ENCODE data around the gene SPPL3. TPM values are rescaled to one million over a fixed set of nuclear protein-coding genes. Genes with fewer than 3 reads are reported as not detected.

Gene SPPL3
- total RNA-seq, 1 donor from 2014 or later, result 67.6 TPM

DNA sequence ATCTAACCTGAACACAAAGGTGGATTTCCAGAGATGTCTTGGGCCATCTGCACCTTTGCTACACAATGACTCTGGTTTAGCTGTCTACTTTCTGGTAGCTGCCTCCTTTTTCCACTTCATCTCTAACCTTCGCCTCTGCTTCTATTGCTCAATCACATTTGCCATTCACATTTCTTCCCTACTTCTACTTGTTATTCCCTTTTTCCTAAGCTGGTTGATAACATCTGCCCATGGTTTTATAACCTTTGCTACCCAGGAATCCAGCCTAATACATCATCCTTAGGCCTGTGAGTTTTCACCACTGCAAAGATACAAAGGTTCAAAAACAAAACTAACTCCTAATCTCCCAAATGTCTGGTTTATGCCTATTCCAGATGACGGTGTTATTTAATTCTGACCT, 13.2 kb downstream of the SPPL3 start:
- Mint-ChIP-seq H3K9me3 (no peaks in the 10 kb centered on the region), H3K36me3 (peaks cover 8% of the 10 kb centered on the region), H3K4me3 (no peak overlapping the region), H3K27ac (no peak overlapping the region), H3K4me1 (ENCODE audit: unreplicated experiment) (peaks cover 23% of the 10 kb centered on the region), H3K27me3 (no peaks in the 10 kb centered on the region)
- DNase-seq (ENCODE audit: extremely low spot score, unreplicated experiment), result no peak
- TF ChIP-seq, protein P1, sequence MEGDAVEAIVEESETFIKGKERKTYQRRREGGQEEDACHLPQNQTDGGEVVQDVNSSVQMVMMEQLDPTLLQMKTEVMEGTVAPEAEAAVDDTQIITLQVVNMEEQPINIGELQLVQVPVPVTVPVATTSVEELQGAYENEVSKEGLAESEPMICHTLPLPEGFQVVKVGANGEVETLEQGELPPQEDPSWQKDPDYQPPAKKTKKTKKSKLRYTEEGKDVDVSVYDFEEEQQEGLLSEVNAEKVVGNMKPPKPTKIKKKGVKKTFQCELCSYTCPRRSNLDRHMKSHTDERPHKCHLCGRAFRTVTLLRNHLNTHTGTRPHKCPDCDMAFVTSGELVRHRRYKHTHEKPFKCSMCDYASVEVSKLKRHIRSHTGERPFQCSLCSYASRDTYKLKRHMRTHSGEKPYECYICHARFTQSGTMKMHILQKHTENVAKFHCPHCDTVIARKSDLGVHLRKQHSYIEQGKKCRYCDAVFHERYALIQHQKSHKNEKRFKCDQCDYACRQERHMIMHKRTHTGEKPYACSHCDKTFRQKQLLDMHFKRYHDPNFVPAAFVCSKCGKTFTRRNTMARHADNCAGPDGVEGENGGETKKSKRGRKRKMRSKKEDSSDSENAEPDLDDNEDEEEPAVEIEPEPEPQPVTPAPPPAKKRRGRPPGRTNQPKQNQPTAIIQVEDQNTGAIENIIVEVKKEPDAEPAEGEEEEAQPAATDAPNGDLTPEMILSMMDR (conservative IDR thresholded peaks at IDR 0.05), result no peak

DNA sequence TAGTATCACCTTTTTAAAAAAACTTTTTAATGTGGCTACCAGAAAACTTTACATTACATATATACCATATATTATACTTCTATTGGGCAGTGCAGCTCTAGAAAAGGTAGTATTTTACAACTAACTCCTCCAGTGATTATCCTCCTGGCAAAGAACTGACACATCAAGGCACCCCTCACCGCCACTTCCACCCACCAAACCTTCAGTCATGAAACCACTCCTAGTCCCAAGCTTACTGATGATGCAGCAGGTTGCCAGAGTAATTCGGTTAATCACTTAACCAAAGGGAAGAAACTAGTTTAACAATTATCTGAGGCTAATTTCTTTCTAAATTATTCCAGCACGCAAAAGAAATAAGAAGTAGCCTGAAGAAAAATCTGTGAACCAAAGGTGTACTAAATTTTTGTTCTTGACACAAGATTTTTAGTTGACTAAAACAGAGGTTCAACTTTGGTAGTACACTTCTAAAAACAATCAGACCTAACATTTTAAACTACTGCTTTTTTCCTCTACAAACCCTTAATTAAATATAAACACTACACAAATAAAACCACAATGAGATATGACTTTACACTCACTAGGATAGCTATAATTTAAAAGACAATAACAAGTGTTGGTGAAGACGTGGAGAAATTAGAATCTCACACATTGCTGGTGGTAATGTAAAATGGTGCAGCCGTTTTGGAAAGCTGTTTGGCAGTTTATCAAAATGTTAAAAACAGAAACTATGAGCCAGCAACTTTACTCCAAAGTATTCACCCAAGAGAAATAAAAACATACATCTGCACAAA, 16.7 kb downstream of the SPPL3 start:
- DNase-seq (ENCODE audit: extremely low spot score, unreplicated experiment), result no peak
- Mint-ChIP-seq H3K4me1 (ENCODE audit: unreplicated experiment) (peaks cover 17% of the 10 kb centered on the region), H3K4me3 (no peak overlapping the region), H3K27ac (no peak overlapping the region), H3K9me3 (no peaks in the 10 kb centered on the region), H3K36me3 (no peaks in the 10 kb centered on the region), H3K27me3 (no peaks in the 10 kb centered on the region)
- TF ChIP-seq, protein P1 (conservative IDR thresholded peaks at IDR 0.05), result no peak

DNA sequence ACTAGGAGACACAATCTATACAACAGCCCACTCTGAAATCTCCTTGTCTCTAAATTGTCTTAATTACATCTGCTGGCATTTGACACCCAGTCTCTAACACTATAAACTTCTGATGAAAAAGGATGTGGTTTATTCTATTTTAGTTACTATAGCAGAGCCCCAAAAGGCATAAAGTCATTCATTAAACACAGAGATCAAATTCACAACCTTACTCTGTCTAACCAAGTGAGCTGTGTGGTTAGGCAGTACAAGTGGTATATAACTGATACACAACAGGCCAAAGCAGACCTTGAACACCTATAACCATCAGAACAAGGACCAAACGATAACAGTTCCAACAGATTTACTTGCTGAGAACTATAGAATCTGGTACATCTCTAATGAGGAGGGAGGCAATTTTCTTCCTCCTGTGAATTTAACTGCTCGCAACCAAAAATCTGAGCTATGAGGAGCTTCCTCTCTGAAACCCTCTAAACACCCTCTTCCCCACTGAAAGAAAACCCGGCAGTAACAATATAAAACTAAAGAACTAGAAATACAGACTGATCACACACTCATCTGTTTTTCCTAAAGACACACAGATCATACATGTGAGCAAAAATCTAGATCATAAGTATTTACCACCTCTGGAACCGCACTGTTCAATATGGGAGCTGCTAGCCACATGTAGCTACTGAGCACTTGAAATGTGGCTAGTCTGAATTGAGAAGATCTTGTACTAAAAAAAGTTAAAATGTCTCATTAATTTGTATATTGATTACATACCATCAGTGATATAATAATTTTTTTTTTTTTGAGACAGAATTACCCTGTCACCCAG, 17.7 kb downstream of the SPPL3 start:
- Mint-ChIP-seq H3K4me1 (ENCODE audit: unreplicated experiment) (peaks cover 11% of the 10 kb centered on the region), H3K27ac (peak overlapping the region; percentile 8), H3K4me3 (no peak overlapping the region), H3K9me3 (no peaks in the 10 kb centered on the region), H3K36me3 (no peaks in the 10 kb centered on the region), H3K27me3 (no peaks in the 10 kb centered on the region)
- no peak for DNase-seq (ENCODE audit: extremely low spot score, unreplicated experiment)
- TF ChIP-seq, protein P1 (conservative IDR thresholded peaks at IDR 0.05), result no peak

DNA sequence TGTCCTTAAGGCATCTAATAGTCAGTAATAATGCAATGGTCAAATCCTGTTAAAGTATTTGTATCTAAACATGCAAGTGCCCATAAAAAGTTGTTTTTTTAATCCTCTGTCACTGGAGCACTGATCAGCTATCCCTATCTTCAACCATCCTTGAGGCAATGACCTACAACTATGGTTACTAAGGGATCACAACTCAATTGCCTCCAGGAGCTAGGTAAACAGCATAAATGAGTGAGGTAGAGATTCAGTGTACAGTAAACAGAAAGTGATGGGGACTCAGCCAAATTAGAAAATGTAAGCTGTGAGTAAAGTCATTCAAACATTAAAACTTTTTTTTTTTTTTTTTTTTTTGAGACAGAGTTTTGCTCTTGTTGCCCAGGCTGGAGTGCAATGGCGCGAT, 18.6 kb downstream of the SPPL3 start:
- peaks cover 6% of the 10 kb centered on the region for H3K4me1 Mint-ChIP-seq (ENCODE audit: unreplicated experiment)
- no peaks in the 10 kb centered on the region for H3K36me3 Mint-ChIP-seq
- TF ChIP-seq, protein P1 (conservative IDR thresholded peaks at IDR 0.05), result no peak
- no peak overlapping the region for H3K4me3 Mint-ChIP-seq
- H3K27ac Mint-ChIP-seq, result no peak overlapping the region
- DNase-seq (ENCODE audit: extremely low spot score, unreplicated experiment), result no peak
- H3K27me3 Mint-ChIP-seq, result no peaks in the 10 kb centered on the region
- H3K9me3 Mint-ChIP-seq, result no peaks in the 10 kb centered on the region

DNA sequence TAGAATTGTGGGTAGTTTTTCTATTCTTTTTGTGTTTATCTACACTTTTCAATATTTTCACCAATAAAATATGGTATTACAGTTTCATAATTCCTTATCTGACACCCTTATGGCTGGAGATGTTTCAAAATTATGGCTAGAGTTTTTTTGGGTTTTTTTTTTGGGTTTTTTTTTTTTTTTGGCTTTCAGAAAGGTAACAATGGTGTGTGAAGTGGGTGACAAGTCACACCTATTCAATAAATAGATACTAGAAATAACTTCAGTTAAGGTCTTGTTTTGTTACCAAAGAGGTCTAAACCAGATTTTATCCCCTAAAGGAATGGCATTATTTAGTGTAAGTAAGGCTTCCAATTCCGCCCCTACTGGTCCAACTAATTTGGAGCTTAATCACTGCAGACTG, 19.5 kb downstream of the SPPL3 start:
- TF ChIP-seq, protein P1 (conservative IDR thresholded peaks at IDR 0.05), result no peak
- Mint-ChIP-seq H3K4me3 (no peak overlapping the region), H3K27me3 (no peaks in the 10 kb centered on the region), H3K4me1 (ENCODE audit: unreplicated experiment) (peaks cover 11% of the 10 kb centered on the region), H3K36me3 (peaks cover 3% of the 10 kb centered on the region), H3K27ac (no peak overlapping the region), H3K9me3 (no peaks in the 10 kb centered on the region)
- no peak for DNase-seq (ENCODE audit: extremely low spot score, unreplicated experiment)
